Renal cortex interstitium (tissue), 11 donors: ENCODE results near the gene ACTN2. TPM values are rescaled to one million over a fixed set of nuclear protein-coding genes. Genes with fewer than 3 reads are reported as not detected.
A peak's percentile ranks its signal among the peaks of the same experiment; 100 is the strongest.

Experiments used
- DNase-seq, 11 donors: peaks; one replicate each; pipeline ENCODE4 v3.0.0-alpha.2; 2013; ENCODE audit warnings: low read depth in 9 of 11, low spot score in 4 of 11; ENCODE audit errors: extremely low read depth in 1 of 11
- polyA plus RNA-seq, 3 donors: library from polyadenylated mRNA; unstranded; fragments of 120-200 nt; gene quantifications; one replicate each; pipeline ENCODE4 v1.2.1, GENCODE V29; 2013; ENCODE audit not compliant: insufficient read length in 3 of 3

The ACTN2 gene
- polyA plus RNA-seq, 3 donors: 0.39 to 0.92 (median 0.45) TPM

DNA sequence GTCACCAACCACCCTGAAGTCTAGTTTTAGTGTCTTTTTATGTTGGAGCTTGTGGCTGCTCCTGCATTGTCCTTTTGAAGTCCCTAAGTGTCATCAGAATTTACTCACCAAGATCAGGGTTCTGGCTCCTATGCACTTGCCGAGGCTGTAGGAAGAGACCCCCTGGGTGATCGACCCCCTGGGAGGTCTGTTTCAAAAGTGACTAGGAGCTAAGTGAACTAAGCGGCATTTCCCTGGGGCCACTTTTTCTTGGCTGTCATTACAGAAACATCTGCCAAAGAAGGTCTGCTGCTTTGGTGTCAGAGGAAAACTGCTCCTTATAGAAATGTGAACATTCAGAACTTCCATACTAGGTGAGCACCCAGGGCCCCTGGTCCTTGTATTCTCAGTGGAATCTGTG, 39.4 kb downstream of the ACTN2 start:
- DNase-seq: no peak

DNA sequence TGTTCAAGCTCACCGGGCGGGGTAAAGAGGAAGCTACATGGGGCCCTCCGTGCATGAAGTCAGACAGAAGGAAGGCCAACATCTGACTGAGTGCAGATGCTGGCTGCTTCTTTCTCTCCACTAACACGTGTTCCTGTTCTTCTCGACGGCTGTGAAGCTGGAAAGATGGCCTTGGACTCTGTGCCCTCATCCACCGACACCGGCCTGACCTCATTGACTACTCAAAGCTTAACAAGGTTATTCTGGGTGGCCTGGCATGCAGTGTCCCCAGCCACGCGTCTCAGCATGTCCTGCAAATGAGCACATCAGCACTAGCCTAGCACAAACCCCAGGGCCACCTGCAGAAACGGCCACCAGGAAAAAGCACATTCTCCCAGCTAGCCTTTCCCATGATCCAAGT, 41.2 kb downstream of the ACTN2 start:
- no peak for DNase-seq

DNA sequence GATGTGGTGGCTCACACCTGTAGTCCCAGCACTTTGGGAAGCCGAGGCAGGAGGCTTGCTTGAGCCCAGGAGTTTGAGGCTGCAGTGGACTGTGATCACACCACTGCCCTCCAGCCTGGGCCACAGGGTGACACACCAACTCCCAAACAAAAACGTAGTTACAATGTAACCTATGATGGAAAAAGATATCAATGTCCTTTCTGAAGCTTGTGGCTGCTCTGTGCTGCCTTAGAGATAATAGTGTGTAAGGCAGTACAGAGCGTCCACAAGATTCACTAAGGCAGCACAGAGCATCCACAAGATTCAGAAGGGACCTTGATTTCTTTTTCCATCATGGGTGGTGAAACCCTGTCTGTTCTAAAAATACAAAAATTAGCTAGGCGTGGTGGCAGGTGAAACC, 42.5 kb downstream of the ACTN2 start:
- no peak for DNase-seq

DNA sequence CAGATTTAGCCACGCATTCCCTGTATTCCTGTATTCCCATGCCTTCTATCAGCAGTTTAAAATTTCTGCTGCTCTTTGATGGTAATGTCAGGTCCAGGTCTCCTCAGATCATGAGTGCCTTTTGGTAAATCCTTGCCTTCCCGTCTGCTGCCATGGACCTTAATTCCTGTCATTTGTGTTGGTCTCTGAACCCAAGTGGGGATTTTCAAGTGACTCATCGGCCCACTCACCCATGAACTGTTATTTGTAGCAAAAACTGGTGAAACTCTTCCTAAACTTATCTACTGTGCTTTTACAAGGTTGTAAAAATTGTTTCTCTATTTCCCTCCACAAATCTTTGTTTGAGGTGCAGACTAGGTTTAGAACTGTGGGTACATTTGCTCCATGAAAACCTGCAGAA, 47.4 kb downstream of the ACTN2 start:
- no peak for DNase-seq

DNA sequence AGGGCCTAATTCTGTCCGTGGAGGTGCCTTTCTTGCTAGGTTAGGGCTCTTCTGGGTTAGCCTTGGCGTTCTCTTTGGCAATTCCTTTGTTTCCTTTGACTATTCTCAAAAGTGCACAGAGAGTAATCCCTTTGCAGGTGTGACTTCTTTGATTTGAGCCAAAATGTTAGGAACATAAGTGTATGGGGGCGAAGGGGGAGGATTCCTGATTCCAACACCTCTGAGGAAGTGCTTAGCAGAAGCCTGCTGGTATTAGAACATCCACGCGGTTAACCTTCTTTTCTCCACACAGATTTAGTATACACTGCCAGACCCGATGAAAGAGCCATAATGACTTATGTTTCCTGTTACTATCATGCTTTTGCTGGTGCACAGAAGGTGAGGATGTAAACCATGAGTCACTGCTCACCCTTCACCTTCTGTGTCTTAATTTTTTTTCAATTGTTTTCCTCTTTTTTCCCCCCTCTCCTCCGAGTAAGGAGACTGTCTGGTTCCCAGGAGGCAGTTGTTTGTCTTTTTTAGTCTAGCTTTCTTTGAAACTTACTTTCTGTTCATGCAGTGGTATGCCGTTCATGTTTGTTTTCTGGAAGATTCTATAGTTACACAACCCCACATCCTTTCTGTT, 48.0 kb downstream of the ACTN2 start:
- no peak for DNase-seq

DNA sequence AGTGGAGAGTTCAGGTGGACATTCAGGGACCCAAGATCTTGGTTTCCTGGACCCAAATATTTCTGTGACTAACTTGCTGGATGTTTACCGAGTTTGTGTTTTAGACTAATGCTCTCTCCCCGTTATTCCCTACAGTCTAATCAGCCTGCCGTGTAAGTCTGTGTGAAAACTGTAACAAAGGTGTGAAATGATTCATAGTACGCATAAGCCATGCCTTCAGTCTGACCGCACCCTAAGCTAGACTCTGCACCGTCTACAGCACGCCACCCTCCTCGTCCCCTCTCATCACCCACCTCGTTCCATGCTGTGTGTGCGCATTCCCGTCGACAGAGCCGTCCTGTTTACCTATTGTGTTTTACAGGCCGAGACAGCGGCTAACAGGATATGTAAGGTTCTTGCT, 50.5 kb downstream of the ACTN2 start:
- DNase-seq: no peak

DNA sequence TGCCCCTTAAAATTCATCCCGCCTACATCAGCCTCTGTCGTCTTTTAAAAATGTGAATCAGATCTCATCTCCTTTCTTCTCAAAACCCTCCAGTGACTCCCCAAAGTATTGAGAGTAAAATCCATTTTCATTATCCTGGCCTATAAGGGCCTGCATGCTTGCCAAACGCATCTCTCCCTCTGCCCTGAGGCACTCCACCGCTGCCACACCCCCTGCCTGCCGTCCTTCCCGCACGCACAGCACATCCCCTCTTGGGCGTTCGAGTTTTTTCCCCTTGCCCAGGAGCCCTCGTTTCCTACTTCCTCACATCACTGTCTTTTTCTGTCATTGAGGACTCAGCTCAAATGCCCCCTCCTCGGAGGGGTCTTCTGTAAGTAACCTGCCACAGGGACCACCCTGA, 55.5 kb downstream of the ACTN2 start:
- DNase-seq: no peak

DNA sequence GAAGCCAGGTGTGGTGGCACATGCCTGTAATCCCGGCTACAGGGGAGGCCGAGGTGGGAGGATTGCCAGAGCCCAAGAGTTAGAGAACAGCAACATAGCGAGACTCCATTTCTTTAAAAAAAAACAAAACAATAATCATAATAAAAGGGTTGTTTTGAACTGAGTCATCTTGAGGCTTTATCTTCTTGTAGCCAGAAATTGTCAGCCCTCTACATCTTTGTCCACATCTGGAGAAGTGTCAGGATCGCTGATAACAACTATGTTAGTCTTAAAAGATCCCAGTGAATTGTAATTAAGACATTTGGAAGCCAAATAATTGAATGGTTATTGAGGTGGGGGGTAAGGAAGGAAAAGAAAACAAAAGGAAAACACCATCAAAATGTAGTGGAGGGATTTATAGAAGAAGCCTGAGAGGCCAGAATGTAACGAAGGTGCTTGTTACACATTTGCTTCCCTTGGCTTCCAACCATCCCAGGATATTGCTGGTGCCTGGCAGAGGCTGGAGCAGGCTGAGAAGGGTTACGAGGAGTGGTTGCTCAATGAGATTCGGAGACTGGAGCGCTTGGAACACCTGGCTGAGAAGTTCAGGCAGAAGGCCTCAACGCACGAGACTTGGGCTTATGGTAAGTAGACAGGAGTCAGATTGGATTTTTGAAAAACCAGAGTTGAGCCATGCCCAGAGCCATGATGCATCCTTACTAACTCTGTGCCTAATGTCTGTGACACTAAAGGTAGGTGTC, 56.3 kb downstream of the ACTN2 start:
- no peak for DNase-seq

DNA sequence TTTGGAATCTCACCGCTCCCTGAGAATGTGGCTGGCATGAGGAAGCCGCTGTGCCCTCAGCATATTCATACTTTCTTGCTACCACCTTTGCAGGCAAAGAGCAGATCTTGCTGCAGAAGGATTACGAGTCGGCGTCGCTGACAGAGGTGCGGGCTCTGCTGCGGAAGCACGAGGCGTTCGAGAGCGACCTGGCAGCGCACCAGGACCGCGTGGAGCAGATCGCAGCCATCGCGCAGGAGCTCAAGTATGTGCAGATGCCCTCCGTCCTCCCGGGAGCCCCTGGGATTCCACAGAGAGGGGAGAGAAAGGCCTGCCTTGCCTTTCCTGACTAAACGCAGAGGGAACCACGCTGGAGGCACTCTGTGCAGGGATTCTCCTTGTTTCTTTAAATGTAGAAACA, 58.2 kb downstream of the ACTN2 start:
- DNase-seq: no peak

DNA sequence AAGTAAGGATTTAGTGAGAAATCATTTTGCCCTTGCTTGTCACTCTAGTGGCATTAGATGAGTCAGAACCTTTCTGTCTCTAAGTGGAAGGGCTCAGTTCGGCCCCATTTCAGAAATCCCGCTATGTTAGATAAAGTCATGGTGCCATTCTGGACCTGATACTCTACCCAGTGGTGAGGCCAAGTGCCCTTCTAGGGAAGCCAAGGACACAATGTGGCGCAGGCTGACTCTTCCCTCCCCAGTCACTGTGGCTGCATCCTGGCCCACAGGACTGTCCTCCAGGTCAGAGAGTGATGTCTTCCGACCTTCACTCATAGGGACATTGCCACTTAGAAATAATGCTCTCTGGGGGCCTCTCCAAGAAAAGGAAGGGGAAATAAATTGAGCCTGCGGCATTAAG, 60.5 kb downstream of the ACTN2 start:
- DNase-seq: no peak

DNA sequence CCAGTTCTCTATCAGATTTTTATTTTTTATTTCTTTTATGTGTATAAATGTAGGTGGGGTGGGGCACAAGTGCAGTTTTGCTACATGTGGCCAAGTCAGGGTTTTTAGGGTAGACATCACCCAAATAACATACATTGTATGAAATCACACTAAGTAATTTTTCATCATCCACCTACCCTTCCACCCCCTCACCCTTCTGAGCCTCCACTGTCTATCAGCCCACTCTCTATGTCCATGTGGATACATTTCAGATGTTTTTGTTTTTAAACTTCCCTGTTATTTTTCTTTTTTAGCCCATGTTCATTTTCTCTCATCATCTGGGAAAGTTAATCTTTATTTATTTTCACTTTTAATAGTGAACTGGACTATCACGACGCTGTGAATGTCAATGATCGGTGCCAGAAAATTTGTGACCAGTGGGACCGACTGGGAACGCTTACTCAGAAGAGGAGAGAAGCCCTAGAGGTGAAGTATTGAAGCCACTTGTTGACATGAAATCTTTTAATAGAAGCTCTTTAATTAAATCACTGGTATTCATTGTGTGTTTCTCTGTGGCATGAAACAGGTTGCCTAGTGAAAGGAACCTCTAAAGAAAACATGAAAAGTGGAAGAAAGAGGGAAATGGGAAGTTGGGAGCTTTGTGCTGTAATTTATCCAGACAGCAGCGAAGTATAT, 61.1 kb downstream of the ACTN2 start:
- no peak for DNase-seq

DNA sequence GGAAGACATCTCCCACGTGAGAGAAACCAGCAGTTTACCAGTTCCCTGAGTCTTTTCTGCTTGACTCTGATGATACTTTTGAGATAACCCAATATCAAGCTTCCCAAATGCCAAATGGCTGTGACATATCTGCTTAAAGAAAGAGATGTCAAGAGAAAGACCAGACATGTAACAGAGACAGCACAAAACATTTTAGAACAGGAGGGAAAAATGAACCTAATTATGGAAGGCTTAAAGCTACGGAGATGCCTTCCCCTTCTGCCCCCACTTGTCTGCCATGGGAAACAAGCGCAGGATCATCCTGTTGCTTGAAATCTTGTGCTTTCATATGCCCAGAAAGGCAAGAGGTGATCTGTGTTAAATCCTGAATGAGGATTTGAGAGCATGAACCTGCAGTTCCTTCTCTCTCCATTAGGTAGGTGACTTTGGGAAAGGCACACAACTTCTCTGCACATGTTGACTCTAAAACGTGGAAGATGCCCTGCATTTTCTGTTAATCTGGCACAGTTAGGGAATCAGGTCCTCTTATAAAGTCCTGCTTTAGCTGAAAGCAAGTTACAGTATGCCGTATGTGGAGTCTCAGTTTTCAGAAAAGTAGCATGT, 62.1 kb downstream of the ACTN2 start:
- DNase-seq: no peak

DNA sequence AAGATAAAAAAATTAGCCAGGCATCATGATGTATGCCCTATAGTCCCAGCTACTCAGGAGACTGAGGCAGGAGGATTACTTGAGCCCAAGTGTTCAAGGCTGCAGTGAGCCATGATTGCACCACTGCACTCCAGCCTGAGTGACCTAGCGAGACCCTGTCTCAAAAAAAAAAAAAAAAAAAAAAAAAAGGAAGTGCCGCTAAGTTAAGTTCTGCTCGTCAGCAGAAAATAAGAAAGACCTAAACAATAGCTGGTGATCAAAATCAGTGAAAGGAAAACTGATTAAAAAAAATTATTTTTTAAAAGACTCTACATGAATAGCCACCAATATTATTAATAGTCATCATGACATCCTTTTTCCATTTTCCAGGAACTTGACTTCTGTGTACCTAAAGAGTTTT, 64.6 kb downstream of the ACTN2 start:
- DNase-seq: no peak

DNA sequence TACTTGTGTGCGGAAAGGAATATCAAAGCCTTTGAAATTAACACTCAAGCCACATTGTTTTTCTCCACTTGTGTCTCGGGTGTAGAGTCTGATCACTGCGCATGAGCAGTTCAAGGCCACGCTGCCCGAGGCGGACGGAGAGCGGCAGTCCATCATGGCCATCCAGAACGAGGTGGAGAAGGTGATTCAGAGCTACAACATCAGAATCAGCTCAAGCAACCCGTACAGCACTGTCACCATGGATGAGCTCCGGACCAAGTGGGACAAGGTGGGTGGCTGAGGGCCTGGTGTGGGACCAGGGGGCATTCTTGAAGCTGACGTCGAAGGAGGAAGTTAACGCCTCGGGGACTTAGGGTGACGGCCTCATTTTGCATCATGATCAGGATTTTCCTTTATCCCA, 65.1 kb downstream of the ACTN2 start:
- no peak for DNase-seq

DNA sequence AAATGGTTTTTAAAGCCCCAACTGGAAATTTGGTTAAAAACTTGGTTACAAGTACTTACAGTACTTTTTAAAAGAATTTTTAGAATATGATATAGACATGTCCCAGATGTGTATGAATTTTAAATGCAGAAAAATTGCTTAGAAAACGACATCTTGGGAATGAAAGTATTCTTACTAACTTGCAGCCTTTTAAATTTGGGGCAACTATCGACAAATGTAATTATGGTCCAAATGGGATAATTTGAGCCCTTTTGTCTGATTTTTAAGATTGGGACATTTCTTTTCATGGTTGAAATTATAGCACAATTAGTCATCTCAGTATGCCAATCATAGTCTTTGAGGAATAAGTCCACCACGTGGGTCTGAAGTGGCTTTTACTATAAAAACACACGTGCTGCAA, 65.6 kb downstream of the ACTN2 start:
- DNase-seq: no peak

DNA sequence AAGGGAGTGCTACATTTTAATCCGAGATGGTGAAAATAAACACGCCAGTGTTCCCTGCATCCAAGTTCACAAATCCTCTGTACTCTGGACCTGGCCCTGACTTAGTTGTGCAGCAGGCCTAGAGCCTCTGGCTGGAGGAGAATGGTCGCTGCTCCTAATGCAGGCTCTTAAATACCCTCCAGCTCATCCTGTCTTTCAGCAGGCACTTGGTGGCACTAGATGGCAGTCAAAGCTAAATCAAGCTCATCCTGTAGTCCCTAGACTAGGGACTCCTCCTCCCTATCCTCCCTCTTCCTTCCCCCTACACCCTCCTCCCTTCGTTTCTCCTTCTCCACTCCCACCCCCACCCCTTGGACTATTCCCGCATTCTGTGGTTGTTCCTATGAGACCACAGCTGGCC, 67.2 kb downstream of the ACTN2 start:
- peak in 2 of 11 donors; percentile 19 to 35 for DNase-seq

DNA sequence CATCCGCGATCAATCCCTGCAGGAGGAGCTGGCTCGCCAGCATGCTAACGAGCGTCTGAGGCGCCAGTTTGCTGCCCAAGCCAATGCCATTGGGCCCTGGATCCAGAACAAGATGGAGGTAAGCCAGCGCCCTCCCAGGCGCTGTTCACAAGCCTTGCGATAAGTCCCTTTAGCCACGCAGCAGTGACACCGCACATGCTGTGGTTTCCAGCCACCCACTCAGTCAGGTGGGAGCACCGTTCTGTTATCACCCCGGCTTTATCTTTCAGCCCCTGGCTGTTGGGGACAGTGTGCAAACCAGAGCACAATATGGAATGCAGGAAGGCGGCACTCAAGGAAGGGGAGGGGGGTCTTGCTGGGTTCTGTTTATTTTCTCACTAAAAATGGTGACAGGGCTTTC, 67.7 kb downstream of the ACTN2 start:
- DNase-seq: no peak

DNA sequence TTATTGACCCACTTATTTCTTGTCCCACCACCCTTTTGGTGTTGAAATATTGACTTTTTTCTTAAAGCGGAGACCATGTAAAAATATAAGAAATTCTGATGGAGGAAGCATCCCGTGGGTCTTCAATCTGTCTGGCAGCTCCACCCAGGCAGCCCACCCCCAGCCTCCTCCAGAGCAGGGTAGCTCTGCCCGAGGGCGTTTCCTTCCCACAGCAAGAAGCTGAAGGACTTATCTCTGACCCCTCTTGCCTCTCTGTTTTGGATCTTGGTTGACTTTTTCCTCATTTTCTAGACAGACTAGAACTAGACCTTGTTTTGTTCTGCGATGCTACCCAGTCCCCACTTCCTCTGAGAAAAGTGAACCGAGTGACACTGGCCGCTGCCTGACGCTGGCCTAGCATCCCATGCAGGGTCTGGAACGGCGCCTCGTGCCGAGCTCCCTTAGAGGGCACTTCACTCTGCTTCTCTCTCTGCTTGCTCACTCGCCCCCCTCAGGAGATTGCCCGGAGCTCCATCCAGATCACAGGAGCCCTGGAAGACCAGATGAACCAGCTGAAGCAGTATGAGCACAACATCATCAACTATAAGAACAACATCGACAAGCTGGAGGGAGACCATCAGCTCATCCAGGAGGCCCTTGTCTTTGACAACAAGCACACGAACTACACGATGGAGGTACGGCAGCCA, 68.4 kb downstream of the ACTN2 start:
- DNase-seq: no peak

DNA sequence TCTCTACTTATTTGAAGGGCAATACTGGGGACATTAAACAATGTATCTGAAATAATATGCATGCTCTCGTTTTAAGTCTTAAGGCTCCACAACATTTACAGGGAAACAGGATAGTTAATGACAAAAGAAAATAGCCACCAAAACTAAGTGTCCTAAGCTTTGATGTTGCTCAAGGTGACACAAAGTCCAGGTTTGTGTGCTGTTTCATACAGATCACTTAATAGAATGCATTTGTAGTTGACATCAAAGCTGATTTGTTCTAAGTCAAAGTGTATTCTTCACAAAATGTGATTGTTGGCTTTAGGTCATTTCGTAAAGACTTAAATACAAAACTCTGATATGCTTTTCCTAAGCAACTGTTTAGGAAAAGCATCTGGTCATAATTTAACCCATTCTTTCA, 71.3 kb downstream of the ACTN2 start:
- DNase-seq: no peak
